HG02623 (cell line): ENCODE measurements around the gene IMPA2.
"Not testable (repeated sequence)": the region's sequence is repeated elsewhere in the genome, so short reads cannot be mapped to it uniquely, and the experiment has no call there.

Source experiments
- ATAC-seq: cut with Tn5 transposase; IDR thresholded peaks from one replicate; pipeline ENCODE4 v1.9.1; 2021; ENCODE audit warnings: moderate library complexity; ENCODE audit not compliant: unreplicated experiment

The IMPA2 gene

DNA sequence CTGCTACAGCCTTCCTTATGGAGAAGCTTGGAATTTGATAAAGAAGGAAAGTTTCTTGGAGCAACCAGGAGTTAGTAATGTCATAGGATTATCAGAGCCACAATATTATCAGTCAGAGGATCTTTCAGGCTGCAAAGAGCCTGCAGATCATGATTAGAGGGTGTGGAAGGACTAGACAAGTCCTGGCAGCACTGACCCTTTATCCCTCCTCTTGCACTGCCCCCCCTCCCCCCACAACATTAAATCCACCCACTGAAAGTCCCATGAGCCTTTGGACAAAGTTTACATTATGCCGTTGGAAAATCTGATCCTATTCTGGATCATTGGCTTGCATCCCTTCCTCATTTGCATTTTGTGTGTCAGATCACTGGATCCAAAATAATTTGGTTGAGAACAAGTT, 18.7 kb upstream of the IMPA2 start:
- no peak for ATAC-seq

DNA sequence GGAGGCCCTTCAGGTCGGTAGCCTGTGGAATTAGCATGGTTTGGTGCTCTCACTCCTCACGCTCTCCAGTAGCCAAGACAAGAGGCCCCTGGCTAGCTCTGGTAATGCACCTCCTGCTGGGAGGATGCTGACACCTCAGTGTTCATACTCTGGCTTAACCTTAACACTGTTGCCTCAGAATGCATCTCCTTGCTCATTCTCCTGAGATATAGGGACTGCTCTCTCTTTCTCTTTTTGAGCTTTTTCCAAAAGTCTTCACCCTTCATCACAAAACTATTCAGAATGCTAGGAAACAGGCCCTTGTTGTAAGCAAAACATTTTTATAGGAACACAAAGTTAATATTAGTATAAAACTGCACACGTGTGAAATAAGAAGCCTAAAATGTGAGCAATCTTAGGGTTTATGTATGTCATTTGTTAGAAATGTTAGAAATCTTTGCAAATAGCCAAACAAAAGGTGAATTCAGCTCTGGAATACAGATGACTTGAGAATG, 17.3 kb upstream of the IMPA2 start:
- ATAC-seq = no peak

DNA sequence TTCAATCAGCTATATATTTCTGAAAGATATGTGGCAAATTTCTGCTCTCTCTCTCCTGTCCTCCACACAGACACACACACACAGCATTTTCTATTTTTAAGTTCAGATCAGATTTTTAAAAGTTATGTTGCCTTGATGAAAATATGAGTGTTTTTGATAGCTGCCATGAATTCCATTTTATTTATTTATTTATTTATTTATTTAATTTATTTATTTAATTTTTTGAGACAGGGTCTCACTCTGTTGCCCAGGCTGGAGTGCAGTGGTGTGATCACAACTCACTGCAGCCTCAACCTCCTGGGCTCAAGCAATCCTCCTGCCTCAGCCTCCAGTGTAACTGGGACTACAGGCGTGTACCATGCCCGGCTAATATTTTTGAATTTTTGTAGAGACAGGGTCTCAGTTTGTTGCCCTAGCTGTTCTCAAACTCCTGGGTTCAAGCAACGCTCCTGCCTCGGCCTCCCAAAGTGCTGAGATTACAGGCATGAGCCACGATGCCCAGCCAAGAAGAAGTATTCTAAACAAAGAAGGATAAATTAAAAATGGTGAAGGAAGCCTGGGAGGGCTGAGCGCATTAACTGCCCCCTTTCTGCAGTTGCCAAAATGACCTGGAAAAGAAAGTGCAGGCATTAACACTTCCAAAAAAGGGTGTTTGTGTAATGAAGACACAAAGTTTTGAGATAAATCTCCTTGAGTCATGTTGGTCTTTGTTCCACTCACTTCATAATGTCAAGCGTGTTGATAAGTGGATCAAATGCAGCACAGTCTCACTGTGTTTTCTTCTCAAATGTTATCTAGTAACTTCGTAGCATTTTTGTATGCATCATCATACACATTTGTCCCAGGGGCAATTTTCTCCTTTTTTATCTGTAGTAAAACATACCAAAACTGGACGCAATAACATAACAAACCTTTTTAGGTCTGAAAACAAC, 11.1 kb upstream of the IMPA2 start:
- ATAC-seq = no peak

DNA sequence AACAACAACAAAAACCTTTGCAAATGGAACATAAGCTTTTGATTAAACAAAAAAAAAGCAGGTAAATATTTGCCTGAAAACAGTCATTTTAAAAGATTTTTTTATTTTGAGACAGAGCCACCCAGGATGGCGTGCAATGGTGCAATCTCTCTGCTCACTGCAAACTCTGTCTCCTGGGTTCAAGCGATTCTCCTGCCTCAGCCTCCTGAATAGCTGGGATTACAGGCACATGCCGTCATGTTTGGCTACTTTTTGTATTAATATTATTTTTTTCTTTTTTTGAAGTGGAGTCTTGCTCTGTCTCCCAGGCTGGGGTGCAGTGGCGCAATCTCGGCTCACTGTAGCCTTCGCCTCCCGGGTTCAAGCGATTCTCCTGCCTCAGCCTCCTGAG, 10.5 kb upstream of the IMPA2 start:
- not testable (repeated sequence) for ATAC-seq

DNA sequence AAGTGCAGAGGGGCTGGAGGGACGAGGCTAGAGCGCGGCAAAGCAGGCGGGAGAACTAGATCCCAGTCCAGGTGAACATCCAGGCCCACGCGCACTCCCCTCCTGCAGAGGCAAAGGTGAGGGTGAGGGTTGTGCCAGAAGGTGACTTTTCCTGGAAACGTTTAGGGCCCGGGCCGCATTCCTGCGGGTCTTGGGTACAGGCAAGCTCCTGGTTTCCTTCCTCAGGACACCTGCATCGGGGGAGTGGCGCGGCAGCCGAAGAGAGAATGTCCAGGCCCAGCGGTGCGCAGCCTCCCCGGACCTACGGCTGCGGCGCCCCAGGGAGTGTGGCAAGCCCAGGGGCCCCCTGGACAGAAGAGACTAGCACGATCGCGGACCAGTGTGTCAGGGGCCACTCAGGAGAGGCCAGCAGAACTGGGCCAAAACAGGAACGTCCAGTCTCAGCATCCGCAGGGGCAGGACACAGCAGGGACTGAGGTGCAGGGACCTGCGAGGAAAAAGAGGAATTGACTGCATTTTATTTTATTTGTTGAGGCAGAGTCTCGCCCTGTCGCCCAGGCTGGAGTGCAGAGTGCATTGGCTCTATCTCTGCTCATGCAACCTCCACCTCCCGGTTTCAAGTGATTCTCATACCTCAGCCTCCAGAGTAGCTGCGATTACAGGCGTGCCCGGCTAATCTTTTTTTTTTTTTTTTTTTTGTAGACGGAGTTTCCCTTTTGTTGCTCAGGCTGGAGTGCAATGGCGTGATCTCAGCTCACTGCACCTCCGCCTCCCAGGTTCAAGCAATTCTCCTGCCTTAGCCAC, 8.7 kb upstream of the IMPA2 start:
- no peak for ATAC-seq

DNA sequence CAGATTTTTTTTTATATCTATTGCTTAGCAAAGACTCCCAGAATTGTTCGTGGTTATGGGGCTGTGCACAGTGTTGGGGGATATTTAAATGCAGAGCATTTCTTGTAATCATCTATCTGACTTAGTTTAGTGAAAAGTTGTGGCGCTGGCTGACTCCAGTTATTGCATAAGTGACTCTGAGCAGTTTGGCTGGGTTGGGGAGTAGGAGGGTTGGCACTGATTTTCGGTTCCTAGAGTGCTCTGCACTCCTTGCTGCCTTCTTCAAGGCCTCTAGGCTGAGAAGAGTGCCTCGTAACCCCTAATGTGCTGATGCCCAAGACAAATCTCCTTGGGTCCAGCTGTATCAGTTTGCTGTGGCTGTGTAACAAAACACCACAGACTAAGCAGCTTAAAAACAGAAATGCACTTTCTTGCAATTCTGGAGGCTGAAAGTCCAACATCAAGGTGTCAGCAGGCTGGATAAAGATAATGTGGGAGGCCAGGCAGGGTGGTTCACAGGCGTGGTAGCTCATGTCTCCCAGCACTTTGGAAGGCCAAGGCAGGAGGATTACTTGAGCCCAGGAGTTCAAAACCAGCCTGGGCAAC, 6.5 kb upstream of the IMPA2 start:
- no peak for ATAC-seq

DNA sequence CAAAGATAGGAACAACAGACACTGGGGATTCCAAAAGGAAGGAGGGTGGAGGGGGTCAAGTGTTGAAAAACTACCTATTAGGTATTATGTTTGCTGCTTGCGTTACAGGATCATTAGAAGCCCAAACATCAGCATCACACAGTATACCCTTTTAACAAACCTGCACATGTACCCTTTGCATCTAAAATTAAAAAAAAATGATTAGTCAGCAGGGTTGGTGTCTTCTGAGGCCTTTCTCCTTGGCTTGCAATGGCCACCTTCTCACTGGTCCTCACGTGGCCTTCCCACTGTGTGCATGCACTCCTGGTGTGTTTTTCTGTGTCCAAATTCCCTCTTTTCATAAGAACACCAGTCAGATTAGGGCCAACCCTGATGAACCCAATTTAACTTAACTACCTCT, 5.6 kb upstream of the IMPA2 start:
- no peak for ATAC-seq

- ATAC-seq = no peak
Observed at GRCh38 chr18:11976315-11977152, 4.8 kb upstream of the IMPA2 start.

- ATAC-seq = no peak
Observed at GRCh38 chr18:11977153-11977466, 4.2 kb upstream of the IMPA2 start.

DNA sequence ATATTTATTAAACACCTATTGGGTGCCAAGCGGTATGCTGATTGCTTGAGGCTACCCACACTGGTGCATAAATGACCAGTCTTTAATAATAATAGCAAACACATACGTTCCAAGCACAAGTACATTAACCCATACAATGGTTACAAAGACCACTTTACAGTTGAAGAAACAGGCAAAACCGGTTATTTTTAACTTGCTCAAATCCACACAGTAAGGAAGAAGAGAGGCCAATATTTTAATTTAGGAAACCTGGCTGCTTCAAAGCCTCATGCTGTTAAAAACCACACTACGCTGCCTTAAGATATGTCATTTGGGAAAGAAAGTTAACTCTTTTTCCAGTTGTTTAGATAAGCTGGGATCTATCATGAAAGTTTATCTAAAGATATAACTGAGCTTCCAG, 2.4 kb upstream of the IMPA2 start:
- no peak for ATAC-seq

GRCh38 chr18:11980163-11980493, 1.2 kb upstream of the IMPA2 start:
- no peak for ATAC-seq

- ATAC-seq = peak; percentile 82
Observed at GRCh38 chr18:11980494-11981191, 664 bp upstream of the IMPA2 start.

- ATAC-seq = peak; percentile 16
Observed at GRCh38 chr18:11981543-11982366, 448 bp downstream of the IMPA2 start.

- no peak for ATAC-seq
Observed at GRCh38 chr18:11982981-11983380, 1.7 kb downstream of the IMPA2 start.

DNA sequence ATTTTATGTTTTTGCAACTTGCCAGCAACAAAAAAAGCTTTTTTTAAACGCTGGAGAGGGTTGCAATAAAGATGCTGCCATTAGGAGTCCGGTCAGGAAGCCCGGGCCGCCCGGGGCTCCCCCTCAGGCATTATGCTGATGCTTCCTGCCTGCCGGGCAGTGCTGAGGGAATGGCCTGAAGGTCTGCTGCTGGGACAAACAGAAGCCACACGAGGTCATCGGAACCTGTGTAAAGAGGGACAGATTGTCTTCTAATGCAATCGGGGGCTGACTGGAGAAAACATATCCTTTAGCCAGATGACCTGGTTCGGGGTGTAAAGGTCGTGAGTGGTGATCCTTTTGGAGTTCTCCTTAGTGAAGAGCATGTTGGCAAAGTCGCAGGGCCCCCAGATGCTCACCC, 2.3 kb downstream of the IMPA2 start:
- no peak for ATAC-seq

DNA sequence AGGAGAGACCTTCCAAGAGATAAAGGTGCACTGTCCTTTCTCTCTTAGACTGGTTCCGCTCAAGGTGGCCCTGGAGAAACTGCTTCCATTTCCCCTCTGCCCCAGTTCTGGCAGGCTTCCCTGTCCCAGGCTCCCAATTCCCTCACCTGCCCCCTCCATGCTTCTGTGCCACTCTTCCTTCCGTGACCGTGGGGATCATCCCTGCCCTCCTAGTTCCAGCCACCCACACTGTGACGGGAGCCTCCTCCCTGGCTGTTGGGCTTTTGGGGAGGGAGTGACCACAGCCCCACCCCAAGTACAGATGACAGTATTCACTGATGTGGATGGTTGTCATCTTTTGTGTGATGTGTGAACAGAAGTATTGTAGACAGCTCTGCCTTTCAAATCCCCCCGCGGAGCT, 2.8 kb downstream of the IMPA2 start:
- no peak for ATAC-seq

DNA sequence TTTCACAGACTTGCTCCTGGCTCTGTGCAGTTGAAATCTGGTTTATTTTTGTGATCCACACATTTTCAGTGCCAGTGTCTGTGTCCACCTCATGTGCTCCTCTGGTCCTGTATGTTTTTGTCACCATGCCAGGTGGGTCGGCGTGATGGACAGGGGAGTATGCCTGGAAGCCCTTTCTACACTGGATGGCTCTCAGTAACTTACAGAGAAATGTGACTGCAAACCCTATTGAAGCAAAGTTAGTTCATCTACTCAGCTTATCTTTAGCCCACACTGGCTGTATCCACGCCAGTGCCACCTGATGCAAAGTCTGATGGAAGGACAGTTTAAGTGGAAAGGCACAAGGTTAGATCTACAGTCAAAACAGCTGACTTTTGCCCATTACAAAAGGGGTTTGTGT, 4.3 kb downstream of the IMPA2 start:
- ATAC-seq = no peak

GRCh38 chr18:11986061-11986460, 4.8 kb downstream of the IMPA2 start:
- ATAC-seq = no peak

GRCh38 chr18:11987527-11987926, 6.2 kb downstream of the IMPA2 start:
- no peak for ATAC-seq

GRCh38 chr18:11989174-11989573, 7.9 kb downstream of the IMPA2 start:
- no peak for ATAC-seq
